ENCODE results near the gene KTN1. TPM values are rescaled to one million over a fixed set of nuclear protein-coding genes. Genes with fewer than 3 reads are reported as not detected.

Gene KTN1
- total RNA-seq, 1 donor from 2014 or later, result 135 TPM

DNA sequence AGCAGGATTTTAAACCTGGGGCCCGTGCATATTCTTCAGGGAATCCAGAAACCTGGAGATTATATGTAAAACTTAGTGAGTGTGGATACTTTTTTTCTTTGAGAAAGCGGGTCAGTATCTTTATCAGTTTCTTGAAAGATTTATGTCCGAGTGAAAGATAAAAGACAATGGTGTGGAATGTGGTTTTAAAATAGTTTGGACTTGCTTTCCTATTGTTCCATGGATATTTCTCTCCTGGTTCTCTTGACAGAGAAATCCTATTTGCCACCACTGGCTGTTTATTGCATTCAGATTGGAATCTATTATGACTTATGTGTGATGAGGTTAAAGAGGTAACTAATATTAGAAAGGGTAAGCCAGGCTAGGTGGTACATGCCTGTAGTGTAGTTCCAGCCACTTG is 27.4 kb downstream of the KTN1 start:
- Mint-ChIP-seq H3K27me3 (no peaks in the 10 kb centered on the region), H3K4me1 (peaks cover 5% of the 10 kb centered on the region), H3K36me3 (ENCODE audit: low read depth) (peaks cover 7% of the 10 kb centered on the region), H3K27ac (no peak overlapping the region), H3K9me3 (no peaks in the 10 kb centered on the region), H3K4me3 (no peak overlapping the region)
- no peak for DNase-seq
- intact Hi-C loops (cut with micrococcal nuclease), result no loop called here

DNA sequence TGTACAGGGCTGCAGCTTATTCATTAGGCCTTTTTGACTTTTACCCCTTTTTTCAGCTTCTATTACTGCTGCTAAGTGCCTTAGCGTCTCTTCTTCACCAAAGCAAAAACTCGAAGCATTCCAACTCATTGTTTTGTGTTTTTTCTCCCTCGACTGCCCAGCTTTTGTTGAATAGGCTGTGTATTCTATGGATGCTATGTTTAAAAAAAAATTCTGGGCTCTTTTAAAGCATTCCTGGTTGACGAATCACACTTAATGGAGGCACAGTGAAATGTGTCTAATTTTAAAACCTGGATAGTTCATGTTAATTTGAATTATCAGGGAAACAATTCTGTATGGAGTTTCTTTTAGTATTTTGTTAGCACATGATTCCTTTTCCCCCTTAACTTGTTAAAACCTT is 29.7 kb downstream of the KTN1 start:
- Mint-ChIP-seq H3K27ac (no peak overlapping the region), H3K36me3 (ENCODE audit: low read depth) (peaks cover 24% of the 10 kb centered on the region), H3K27me3 (no peaks in the 10 kb centered on the region), H3K9me3 (no peaks in the 10 kb centered on the region), H3K4me3 (no peak overlapping the region), H3K4me1 (peaks cover 7% of the 10 kb centered on the region)
- intact Hi-C loops (cut with micrococcal nuclease), result no loop called here
- no peak for DNase-seq

DNA sequence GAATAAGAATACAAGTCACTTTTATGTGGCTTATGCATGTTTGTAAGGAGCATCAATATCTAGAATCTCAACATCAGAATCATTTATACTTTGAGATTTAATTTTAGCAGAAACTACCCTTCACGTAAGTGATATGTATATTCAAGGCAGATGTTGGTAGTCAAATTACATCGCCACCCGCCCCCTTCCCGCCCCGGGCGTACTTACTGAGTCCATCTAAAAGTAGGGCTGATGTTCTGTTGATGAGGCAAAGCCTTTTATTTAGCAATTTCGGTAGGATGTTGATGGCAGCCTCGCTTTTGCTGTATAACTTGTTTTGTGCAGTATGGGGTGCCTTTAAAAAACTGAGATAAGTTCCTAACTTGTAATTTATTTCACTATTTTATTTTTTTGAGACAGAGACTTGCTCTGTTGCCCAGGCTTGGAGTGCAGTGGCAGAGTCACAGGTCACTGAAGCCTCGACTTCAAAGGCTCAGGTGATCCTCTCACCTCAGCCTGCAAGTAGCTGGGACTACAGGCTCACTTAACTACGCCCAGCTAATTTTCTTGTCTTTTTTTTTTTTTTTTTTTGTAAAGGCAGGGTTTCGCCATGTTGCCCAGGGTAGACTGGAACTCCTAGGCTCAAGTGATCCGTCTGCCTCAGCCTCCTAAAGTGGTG is 30.8 kb downstream of the KTN1 start:
- Mint-ChIP-seq H3K27ac (no peak overlapping the region), H3K36me3 (ENCODE audit: low read depth) (peaks cover 32% of the 10 kb centered on the region), H3K4me3 (no peak overlapping the region), H3K9me3 (no peaks in the 10 kb centered on the region), H3K27me3 (no peaks in the 10 kb centered on the region), H3K4me1 (peaks cover 7% of the 10 kb centered on the region)
- intact Hi-C loops (cut with micrococcal nuclease), result no loop called here
- no peak for DNase-seq

DNA sequence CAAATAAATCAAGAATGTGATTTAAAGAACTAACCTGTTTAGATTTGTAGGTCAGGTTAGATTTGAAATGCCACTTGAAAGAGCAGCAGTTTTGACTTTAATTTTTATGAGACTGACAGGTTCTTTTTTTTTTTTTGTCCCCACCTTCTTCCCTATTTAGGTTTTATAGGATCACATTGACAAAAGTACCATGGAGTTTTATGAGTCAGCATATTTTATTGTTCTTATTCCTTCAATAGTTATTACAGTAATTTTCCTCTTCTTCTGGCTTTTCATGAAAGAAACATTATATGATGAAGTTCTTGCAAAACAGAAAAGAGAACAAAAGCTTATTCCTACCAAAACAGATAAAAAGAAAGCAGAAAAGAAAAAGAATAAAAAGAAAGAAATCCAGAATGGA is 31.9 kb downstream of the KTN1 start:
- no peak for DNase-seq
- no peaks in the 10 kb centered on the region for H3K9me3 Mint-ChIP-seq
- peaks cover 7% of the 10 kb centered on the region for H3K4me1 Mint-ChIP-seq

DNA sequence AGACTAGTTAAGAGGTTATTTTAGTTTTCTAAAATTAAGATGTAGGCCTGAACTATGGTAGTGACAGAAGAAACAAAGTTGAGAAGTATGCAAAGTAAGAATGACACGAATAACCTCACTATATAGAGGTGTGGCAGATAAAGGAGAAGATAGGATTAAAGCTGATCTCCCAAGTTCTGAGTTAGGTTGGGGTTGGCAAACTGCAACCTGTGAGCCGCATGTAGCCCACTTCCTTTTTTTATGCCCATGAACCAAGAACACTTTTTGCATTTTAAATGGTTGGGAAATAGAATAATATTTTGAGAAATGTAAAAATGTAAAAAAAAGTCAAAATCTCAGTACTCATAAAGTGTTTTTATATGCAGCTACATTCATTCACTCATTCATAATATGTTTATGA is 34.3 kb downstream of the KTN1 start:
- Mint-ChIP-seq H3K9me3 (peaks cover 4% of the 10 kb centered on the region), H3K4me3 (no peak overlapping the region), H3K36me3 (ENCODE audit: low read depth) (peaks cover 61% of the 10 kb centered on the region), H3K4me1 (peaks cover 7% of the 10 kb centered on the region), H3K27me3 (no peaks in the 10 kb centered on the region), H3K27ac (no peak overlapping the region)
- intact Hi-C loops (cut with micrococcal nuclease), result no loop called here
- no peak for DNase-seq

More for the DNA sequence above, 31.9 kb downstream of the KTN1 start:
- Mint-ChIP-seq H3K36me3 (ENCODE audit: low read depth) (peaks cover 42% of the 10 kb centered on the region), H3K27me3 (no peaks in the 10 kb centered on the region), H3K4me3 (no peak overlapping the region), H3K27ac (no peak overlapping the region)
- intact Hi-C loops (cut with micrococcal nuclease), result no loop called here

DNA sequence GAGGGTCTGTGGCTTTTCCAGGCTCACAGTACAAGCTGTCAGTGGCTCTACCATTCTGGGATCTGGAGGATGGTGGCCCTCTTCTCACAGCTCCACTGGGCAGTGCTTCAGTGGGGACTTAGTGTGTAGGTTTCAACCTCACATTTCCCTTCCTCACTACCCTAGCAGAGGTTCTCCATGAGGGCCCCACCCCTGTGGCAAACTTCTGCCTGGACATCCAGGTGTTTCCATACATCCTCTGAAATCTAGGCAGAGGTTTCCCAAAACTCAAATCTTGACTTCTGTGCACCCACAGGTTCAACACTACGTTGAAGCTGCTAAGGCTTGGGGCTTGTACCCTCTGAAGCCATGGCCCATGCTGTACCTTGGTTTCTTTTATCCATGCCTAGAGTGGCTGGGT is 40.3 kb downstream of the KTN1 start:
- no peaks in the 10 kb centered on the region for H3K27me3 Mint-ChIP-seq

DNA sequence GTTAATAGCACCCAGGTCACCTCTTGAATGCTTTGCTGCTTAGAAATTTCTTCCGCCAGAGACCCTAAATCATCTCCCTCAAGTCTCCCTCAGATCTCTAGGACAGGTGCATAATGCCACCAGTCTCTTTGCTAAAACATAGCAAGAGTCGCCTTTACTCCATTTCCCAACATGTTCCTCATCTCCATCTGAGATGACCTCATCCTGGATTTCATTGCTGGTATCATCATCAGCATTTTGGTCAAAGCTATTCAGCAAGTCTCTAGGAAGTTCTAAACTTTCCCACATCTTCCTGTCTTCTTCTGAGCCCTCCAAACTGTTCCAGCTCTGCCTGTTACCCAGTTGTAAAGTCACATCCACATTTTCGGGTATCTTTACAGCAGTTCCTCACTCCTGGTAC is 41.0 kb downstream of the KTN1 start:
- Mint-ChIP-seq H3K4me3 (no peak overlapping the region), H3K4me1 (peaks cover 2% of the 10 kb centered on the region)
- intact Hi-C loops (cut with micrococcal nuclease), result no loop called here

More for the DNA sequence above, 40.3 kb downstream of the KTN1 start:
- peaks cover 20% of the 10 kb centered on the region for H3K9me3 Mint-ChIP-seq
- peaks cover 80% of the 10 kb centered on the region for H3K36me3 Mint-ChIP-seq (ENCODE audit: low read depth)
- no peak overlapping the region for H3K4me3 Mint-ChIP-seq
- no peak overlapping the region for H3K27ac Mint-ChIP-seq
- H3K4me1 Mint-ChIP-seq, result peaks cover 2% of the 10 kb centered on the region
- no peak for DNase-seq
- intact Hi-C loops (cut with micrococcal nuclease), result no loop called here

DNA sequence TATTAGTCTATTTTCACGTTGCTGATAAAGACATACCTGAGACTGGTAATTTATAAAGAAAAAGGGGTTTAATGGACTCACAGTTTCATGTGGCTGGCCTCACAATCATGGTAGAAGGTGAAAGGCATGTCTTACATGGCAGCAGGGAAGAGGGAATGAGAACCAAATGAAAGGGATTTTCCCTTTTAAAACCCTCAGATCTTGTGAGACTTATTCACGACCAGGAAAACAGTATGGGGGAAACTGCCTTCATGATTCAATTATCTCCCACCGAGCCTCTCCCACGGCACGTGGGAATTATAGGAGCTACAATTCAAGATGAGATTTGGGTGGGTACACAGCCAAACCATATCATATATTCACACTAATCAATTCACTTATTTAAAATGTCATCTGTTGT is 41.4 kb downstream of the KTN1 start:
- Mint-ChIP-seq H3K4me1 (peaks cover 2% of the 10 kb centered on the region), H3K27ac (no peak overlapping the region), H3K9me3 (peaks cover 20% of the 10 kb centered on the region), H3K4me3 (no peak overlapping the region), H3K36me3 (ENCODE audit: low read depth) (peaks cover 75% of the 10 kb centered on the region), H3K27me3 (no peaks in the 10 kb centered on the region)
- intact Hi-C loops (cut with micrococcal nuclease), result no loop called here
- DNase-seq, result no peak

More for the DNA sequence above, 41.0 kb downstream of the KTN1 start:
- Mint-ChIP-seq H3K9me3 (peaks cover 20% of the 10 kb centered on the region), H3K27me3 (no peaks in the 10 kb centered on the region), H3K36me3 (ENCODE audit: low read depth) (peaks cover 76% of the 10 kb centered on the region), H3K27ac (no peak overlapping the region)
- DNase-seq, result no peak

DNA sequence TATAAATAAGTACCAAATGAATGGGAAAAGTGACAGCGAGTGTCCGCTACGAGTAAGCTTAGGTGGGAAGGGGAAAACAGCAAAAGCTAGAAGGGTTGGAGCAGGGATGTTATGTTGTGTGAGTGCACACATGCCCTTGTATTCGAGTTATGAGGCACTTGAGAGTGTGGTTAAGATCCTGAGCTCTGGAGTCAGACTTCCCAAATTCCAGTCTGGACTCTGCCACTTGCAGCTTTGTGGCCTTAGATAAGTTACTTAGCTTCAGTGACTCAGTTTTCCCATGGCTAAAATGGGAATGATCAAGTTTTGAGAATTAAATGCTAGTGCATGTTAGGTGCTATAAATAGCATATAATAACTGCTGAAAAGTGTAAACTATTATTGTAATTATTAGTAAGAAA is 44.9 kb downstream of the KTN1 start:
- intact Hi-C loops (cut with micrococcal nuclease), result no loop called here
- peaks cover 64% of the 10 kb centered on the region for H3K36me3 Mint-ChIP-seq (ENCODE audit: low read depth)
- H3K4me3 Mint-ChIP-seq, result no peak overlapping the region
- DNase-seq, result no peak
- H3K9me3 Mint-ChIP-seq, result peaks cover 10% of the 10 kb centered on the region
- H3K27me3 Mint-ChIP-seq, result no peaks in the 10 kb centered on the region
- H3K4me1 Mint-ChIP-seq, result peaks cover 6% of the 10 kb centered on the region
- no peak overlapping the region for H3K27ac Mint-ChIP-seq

DNA sequence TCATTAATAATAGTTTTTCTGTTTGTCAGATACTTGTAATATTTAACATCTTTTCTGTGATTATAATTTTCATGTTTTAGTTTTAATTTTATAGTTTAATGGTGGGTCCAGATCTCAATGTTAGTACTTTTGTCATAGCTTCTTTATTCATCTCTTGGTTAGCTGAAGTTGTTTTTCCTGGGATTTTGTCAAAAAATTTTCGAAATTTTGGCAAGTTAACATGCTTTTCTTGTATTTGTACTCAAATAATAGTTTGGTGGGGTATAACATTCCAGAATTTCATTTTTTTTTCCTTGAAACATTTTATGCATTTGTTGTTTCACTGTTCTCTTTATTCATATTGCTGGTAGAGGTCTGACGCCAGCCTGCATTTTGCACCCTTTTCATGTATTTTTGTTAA is 45.5 kb downstream of the KTN1 start:
- DNase-seq, result no peak
- H3K4me3 Mint-ChIP-seq, result no peak overlapping the region
- peaks cover 6% of the 10 kb centered on the region for H3K4me1 Mint-ChIP-seq
- no peak overlapping the region for H3K27ac Mint-ChIP-seq
- peaks cover 7% of the 10 kb centered on the region for H3K9me3 Mint-ChIP-seq
- intact Hi-C loops (cut with micrococcal nuclease), result no loop called here
- no peaks in the 10 kb centered on the region for H3K27me3 Mint-ChIP-seq
- peaks cover 64% of the 10 kb centered on the region for H3K36me3 Mint-ChIP-seq (ENCODE audit: low read depth)

DNA sequence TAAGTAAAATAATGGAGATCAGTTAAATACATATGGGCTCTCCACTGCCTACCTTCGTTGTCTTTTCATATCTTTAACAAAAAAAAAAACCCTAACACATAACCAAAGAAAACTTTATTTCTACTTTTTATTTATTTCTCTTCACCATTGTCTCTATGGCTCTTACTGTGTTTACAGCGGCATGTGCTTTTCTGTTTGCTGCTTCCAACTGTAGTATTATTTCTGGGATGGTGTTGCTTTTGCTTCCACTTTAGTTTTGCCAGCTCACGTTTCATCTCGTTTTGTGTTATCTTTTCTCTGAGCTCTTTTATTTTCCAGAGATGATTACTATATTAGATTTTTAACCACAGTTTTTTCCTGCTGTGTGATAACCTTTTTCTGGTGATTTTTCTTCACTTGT is 46.1 kb downstream of the KTN1 start:
- H3K36me3 Mint-ChIP-seq (ENCODE audit: low read depth), result peaks cover 61% of the 10 kb centered on the region
- H3K9me3 Mint-ChIP-seq, result peaks cover 2% of the 10 kb centered on the region

DNA sequence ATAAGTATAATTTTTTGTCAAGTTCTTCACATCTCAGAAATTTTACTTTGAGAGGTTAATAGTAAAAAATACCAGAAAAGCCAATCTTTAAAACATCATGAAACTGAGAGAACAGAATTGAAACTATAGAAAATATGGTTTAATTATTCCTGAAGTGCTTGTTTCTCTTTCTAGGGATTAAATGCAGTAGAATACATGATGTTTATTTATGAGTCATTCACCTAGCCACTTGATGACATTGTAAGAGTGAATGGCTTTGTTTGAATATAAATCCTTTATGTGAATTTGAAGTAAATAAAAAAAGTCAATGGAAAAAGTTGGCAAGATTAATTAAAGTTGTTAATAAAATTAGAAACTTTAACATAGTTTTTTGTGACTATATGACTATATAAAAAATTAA is 48.4 kb downstream of the KTN1 start:
- Mint-ChIP-seq H3K9me3 (no peaks in the 10 kb centered on the region), H3K36me3 (ENCODE audit: low read depth) (peaks cover 53% of the 10 kb centered on the region), H3K4me1 (peaks cover 6% of the 10 kb centered on the region), H3K27ac (no peak overlapping the region), H3K4me3 (no peak overlapping the region), H3K27me3 (no peaks in the 10 kb centered on the region)
- DNase-seq, result no peak
- intact Hi-C loops (cut with micrococcal nuclease), result no loop called here

More for the DNA sequence above, 46.1 kb downstream of the KTN1 start:
- intact Hi-C loops (cut with micrococcal nuclease), result no loop called here
- no peaks in the 10 kb centered on the region for H3K27me3 Mint-ChIP-seq
- no peak for DNase-seq
- H3K4me1 Mint-ChIP-seq, result peaks cover 6% of the 10 kb centered on the region
- H3K4me3 Mint-ChIP-seq, result no peak overlapping the region
- H3K27ac Mint-ChIP-seq, result no peak overlapping the region

DNA sequence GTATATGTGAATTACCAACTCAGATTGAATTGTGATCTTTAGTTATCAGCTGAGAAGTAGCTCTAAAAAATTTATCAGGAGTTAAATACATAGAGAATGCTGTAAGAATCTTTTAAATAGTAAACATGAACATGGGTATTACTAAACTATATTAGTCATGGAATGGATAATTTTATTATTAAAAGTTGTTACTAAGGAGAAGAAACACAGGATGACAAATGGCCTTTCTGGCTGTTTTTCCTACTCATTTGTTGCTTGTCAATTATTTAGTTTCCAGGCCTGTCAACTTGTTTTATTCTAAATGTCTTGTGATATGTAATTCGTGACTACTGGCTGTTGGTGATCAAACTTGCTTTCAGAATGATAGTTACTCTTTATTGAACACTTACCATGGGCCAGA is 58.7 kb downstream of the KTN1 start:
- Mint-ChIP-seq H3K9me3 (no peaks in the 10 kb centered on the region), H3K36me3 (ENCODE audit: low read depth) (peaks cover 56% of the 10 kb centered on the region), H3K27ac (no peak overlapping the region), H3K4me1 (no peaks in the 10 kb centered on the region), H3K4me3 (no peak overlapping the region), H3K27me3 (no peaks in the 10 kb centered on the region)
- no peak for DNase-seq
- intact Hi-C loops (cut with micrococcal nuclease), result no loop called here

DNA sequence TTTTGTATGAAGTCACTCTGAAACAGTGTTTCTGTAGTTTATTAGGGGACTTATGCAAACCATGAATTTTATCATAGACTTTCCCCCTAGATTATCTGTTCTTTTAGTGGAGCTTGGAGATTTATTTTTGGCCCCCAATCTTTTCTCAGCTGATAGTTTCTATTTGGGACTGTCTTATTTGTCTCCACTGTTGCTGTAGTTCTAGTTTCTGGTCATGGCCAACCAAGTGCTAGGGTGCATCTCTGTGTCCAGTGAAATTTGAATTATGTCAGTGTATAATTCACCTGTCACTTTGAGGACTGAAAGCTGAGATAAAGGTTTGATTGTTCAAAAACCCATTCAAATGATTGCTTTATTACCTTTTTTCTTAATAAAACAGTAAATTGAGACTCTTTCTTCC is 61.3 kb downstream of the KTN1 start:
- Mint-ChIP-seq H3K36me3 (ENCODE audit: low read depth) (peaks cover 52% of the 10 kb centered on the region), H3K9me3 (no peaks in the 10 kb centered on the region), H3K4me1 (peaks cover 4% of the 10 kb centered on the region), H3K27ac (no peak overlapping the region), H3K4me3 (no peak overlapping the region), H3K27me3 (no peaks in the 10 kb centered on the region)
- intact Hi-C loops (cut with micrococcal nuclease), result no loop called here
- no peak for DNase-seq

DNA sequence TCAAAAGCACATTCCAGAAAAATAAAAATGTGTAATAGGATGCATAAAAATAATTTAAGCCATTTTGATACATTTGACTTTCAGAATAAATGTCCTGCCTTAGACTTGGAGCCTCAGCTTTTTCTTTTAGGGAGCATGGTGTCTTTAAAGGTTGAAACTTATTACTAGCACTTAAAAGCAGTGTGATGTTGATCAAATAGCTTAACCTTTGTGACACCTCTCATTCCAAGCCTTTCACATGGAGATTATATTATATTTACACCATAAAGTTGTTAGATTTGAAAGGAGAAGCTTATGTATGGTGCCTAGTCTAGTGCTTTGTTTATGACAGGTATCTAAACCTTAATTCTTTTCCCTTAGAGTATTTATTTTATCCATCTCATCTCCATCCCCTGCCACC is 61.9 kb downstream of the KTN1 start:
- H3K4me3 Mint-ChIP-seq, result no peak overlapping the region
- H3K4me1 Mint-ChIP-seq, result peaks cover 6% of the 10 kb centered on the region
- DNase-seq, result no peak
- no peaks in the 10 kb centered on the region for H3K27me3 Mint-ChIP-seq
- no peaks in the 10 kb centered on the region for H3K9me3 Mint-ChIP-seq
- no peak overlapping the region for H3K27ac Mint-ChIP-seq
- H3K36me3 Mint-ChIP-seq (ENCODE audit: low read depth), result peaks cover 48% of the 10 kb centered on the region
- intact Hi-C loops (cut with micrococcal nuclease), result no loop called here

All from activated CD4-positive, alpha-beta T cell treated with anti-CD3 and anti-CD28 coated beads, Interleukin-2, amount 10 ng/mL, durations not matched to agents 24 days and 14 days (primary cell).